ENCODE measurements around the gene ADAMTS15.

- TF ChIP-seq CTCF (conservative IDR thresholded peaks at IDR 0.05; ENCODE audit: low read depth, low read length) (no peak), RFX5 (IDR thresholded peaks at IDR 0.05; ENCODE audit: low read depth, low read length) (no peak), RCOR1 (IDR thresholded peaks at IDR 0.05; ENCODE audit: insufficient replicate concordance, low read length) (no peak), BHLHE40 (IDR thresholded peaks at IDR 0.05; ENCODE audit: low read depth, low read length) (no peak), MAZ (IDR thresholded peaks at IDR 0.05; ENCODE audit: borderline replicate concordance, low read depth, low read length) (no peak), POLR2A (IDR thresholded peaks at IDR 0.05; ENCODE audit: low read depth, low read length) (no peak), RAD21 (IDR thresholded peaks at IDR 0.05; ENCODE audit: low read length) (no peak), ELK1 (IDR thresholded peaks at IDR 0.05; ENCODE audit: borderline replicate concordance, low read depth, low read length) (no peak), USF2 (IDR thresholded peaks at IDR 0.05; ENCODE audit: low read depth, low read length) (no peak), MXI1 (IDR thresholded peaks at IDR 0.05; ENCODE audit: borderline replicate concordance, low read depth, low read length) (no peak)
These were observed 31.5 kb upstream of the ADAMTS15 start for GRCh38 chr11:130416906-130417305.

Data from IMR-90 (cell line).